HG02970 (cell line): ENCODE measurements around the gene BSPH1.
"Not testable (repeated sequence)": the region's sequence is repeated elsewhere in the genome, so short reads cannot be mapped to it uniquely, and the experiment has no call there.

Source experiments
- ATAC-seq: cut with Tn5 transposase; IDR thresholded peaks from one replicate; pipeline ENCODE4 v1.9.1; 2021; ENCODE audit warnings: mild to moderate bottlenecking, moderate library complexity, moderate number of reproducible peaks; ENCODE audit not compliant: unreplicated experiment, low FRiP score

Gene BSPH1, protein sequence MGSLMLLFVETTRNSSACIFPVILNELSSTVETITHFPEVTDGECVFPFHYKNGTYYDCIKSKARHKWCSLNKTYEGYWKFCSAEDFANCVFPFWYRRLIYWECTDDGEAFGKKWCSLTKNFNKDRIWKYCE

DNA sequence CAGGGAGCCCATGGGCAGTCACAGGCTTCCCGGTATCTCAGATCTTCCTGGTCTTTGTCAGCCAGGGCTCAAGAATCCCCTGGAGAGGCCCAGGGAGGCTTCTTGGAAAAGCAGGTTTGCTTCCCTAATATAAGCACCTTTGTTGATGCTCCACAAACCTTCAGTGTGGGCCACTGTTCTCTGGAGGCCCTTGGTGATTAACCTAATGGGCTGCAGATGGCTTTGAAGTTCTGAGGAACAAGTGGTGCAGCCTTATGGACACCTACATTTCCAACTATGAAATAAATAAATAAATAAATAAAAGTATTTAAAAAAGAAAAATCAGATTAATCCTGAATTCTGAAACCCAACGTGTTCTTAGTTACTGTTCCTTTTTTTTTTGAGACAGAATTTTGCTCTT, at the start of gene BSPH1:
Gene BSPH1 (minus strand): TSS at position 101 of the 400 bp plus-strand sequence. CDS start 89 bp downstream, at position 12.
- no peak for ATAC-seq

GRCh38 chr19:48036765-48037164, 44.8 kb upstream of the BSPH1 start:
- no peak for ATAC-seq

- ATAC-seq: no peak
Measured at GRCh38 chr19:48033604-48034003, 41.6 kb upstream of the BSPH1 start.

GRCh38 chr19:48030073-48030472, 38.1 kb upstream of the BSPH1 start:
- no peak for ATAC-seq

GRCh38 chr19:48029431-48029830, 37.5 kb upstream of the BSPH1 start:
- ATAC-seq: no peak

GRCh38 chr19:48025480-48025879, 33.5 kb upstream of the BSPH1 start:
- ATAC-seq: no peak

- ATAC-seq: no peak
Measured at GRCh38 chr19:48023518-48023917, 31.5 kb upstream of the BSPH1 start.

GRCh38 chr19:48023011-48023410, 31.0 kb upstream of the BSPH1 start:
- no peak for ATAC-seq

GRCh38 chr19:48020686-48021085, 28.7 kb upstream of the BSPH1 start:
- no peak for ATAC-seq

DNA sequence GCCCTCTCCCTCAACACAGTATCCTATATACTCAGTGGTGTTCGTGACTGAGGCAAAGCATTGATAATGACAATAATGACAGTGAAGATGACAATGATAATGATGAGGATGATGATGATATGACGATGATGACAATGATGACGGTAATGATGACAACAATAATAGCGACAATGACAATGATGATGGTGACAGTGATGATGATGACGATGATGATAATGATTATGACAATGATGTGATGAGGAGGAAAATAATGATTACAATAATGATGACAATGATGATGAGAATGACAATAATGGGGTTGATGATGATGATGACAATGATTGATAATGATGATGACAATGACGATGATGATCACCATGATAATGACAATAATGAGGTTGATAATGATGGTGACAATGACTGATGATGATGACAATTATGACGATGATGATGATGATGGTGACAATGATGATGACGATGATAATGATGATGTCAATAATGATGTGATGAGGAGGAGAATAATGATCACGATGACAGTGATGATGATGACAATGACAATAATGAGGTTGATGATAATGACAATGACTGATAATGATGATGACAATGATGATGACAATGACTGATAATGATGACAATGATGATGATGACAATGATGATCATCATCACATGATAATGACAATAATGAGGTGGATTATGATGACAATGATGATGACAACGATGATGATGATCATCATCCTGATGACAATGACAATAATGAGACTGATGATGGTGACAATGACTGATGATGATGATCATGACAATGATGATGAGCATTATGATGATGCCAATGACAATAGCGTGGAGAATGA, 19.2 kb upstream of the BSPH1 start:
- no peak for ATAC-seq

DNA sequence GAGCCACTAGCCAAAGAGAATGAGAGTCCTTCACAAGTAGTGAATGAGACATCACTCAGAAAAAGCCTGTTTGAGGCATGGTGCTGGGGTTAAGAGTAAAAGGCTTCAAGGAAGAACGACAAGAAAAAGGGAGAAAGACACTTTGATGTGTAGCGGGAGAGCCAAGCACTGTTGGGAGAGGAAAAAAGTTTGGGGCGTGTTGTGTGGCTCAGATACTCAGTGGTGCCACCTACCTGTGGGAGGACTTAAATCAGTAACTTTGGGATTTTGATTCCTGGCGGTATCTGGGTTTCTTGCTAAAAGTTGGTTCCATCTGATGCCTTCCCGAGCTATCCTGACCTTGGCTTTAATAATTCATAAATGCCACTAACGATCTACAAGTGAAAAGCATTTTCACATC, 14.8 kb upstream of the BSPH1 start:
- no peak for ATAC-seq

GRCh38 chr19:48004236-48004635, 12.3 kb upstream of the BSPH1 start:
- no peak for ATAC-seq

- no peak for ATAC-seq
Measured at GRCh38 chr19:48000846-48001245, 8.9 kb upstream of the BSPH1 start.

GRCh38 chr19:47998800-47999199, 6.8 kb upstream of the BSPH1 start:
- no peak for ATAC-seq

DNA sequence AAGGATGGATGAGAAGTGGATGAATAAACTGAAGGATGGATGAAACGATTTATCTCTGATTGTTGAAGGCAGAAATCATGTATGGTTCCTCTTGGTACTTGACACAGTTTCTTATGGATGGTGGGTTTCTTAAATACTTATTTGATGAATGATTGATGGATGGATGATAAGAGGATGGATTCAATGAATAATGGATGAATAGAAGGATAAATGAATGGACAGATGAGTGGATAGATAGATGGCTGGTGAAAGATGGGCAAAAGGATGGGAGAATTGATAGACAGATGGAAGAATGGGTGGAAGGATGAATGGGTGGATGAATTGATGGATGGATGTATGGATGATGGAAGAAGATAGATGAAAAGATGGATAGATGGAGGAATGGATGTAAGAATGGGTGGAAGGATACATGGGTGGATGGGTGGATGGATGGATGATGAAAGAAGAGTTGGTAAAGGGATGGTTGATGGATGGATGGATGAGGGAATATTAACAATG, 4.3 kb upstream of the BSPH1 start:
- ATAC-seq: no peak

DNA sequence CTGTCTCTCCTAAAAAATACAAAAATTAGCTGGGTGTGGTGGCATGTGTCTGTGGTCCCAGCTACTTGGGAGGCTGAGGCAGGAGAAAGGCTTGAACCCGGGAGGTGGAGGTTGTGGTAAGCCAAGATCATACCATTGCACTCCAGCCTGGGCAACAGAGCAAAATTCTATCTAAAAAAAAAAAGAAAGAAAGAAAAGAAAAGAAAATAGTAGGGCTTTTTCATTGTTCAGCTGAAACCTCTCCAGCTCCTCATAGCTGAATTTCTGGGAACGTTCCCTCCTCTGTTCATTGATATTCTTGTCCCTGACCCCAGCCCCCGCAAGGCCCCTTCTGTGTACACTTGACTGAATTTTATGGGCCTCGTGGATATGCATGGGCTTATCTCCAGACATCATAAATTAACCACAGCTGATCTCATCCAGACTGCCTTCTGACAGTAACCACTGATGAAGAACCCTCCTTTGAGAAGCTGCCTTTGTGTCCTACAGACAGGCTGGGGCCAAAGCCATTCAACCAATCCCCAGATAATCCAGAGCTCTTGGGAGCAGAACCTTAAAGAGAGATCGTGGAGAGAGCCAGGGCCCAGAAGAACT, 2.3 kb upstream of the BSPH1 start, which contains the start of gene ELSPBP1:
Gene ELSPBP1 (plus strand): TSS at position 424 of the 594 bp plus-strand sequence. CDS start 14,036 bp downstream, outside the sequence.
- ATAC-seq: no peak

- no peak for ATAC-seq
Measured at GRCh38 chr19:47991191-47991808, 670 bp downstream of the BSPH1 start.

DNA sequence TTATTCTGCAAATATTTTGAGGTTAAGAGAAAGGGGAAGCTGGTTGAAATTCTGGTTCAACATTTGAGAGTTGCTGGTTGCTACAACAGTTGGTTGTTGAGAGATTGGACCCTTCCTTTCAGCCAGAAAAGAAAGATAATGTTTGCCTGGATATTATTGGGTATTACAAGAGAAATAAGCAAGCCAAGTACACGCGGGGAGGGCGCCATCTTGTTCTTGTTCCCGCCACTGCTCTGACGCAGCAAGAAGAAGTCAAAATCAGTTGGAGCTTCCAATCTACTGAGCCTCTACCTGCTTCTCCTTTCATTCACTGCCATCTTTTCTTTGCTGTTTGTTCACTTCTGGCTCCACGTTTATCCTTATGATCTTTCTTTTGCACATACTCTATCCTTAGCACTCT, 18.4 kb downstream of the BSPH1 start:
- ATAC-seq: no peak

GRCh38 chr19:47955936-47956335, 36.0 kb downstream of the BSPH1 start:
- not testable (repeated sequence) for ATAC-seq

DNA sequence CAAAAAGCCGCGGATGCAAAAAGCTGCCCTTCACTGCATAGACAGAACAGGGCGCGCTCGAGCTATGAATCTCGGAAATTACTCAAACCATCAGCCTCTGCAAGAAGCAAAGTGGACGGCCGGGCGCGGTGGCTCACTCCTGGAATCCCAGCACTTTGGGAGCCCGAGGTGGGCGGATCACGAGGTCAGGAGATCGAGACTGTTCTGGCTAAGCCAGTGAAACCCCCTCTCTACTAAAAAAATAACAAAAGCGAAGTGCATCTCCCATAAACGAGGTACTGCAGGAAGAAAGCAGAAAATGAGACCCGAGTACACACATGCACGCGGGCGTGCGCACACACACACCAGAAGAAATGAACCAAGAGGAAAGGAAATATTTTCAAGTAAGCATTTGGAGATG, 39.8 kb downstream of the BSPH1 start:
- ATAC-seq: not testable (repeated sequence)
